HCT116 (cell line): Measurements from ENCODE around the gene CD33. TPM values are rescaled to one million over a fixed set of nuclear protein-coding genes. Genes with fewer than 3 reads are reported as not detected.

Source experiments
- ATAC-seq: fragments of 200-7000 bp; cut with Tn5 transposase; 2 replicates; pipeline ENCODE4 v1.9.1; 2020; ENCODE audit warnings: mild to moderate bottlenecking, moderate library complexity
- BruUV-seq: library from RNA; stranded (reverse); fragments of 400-500 nt; replicated peaks from 2 replicates; lab custom pipeline; 2021; lab: Mats Ljungman, UMichigan
- CTCF ChIA-PET: fragments of 300-600 bp; sonication (Branson Sonifier 250); formaldehyde crosslinking; loops from one replicate; lab custom pipeline; 2021; ENCODE audit warnings: antibody characterized with exemption; lab: Charles Lee
- POLR2A ChIA-PET: fragments of 300-600, 350-600 bp; sonication (Branson Sonifier 250); formaldehyde crosslinking; loops from one replicate; lab custom pipeline; 2021; ENCODE audit warnings: antibody characterized with exemption; lab: Charles Lee
- RAD21 ChIA-PET, 2 experiments: fragments of 300-600 bp; sonication (Branson Sonifier 250); formaldehyde crosslinking; loops; one replicate each; lab custom pipeline; 2023; ENCODE audit warnings: low total read pairs in 2 of 2; ENCODE audit not compliant: uncharacterized antibody in 2 of 2, unreplicated experiment in 2 of 2, low non-redundant PET in 1 of 2; lab: Charles Lee
- DNase-seq: peaks from one replicate; pipeline ENCODE4 v3.0.0-alpha.2; 2010; ENCODE audit warnings: low read depth, low spot score
- H2AFZ ChIP-seq: fragments of 200-600 bp; shearing (Covaris generic), sonication (generic); 2 replicates; pipeline ENCODE4 v1.6.1; 2017; ENCODE audit warnings: low read depth, mixed run types, mixed read lengths, antibody characterized with exemption, low read length; ENCODE audit not compliant: poor library complexity, severe bottlenecking
- H3K27ac ChIP-seq: 2 replicates; pipeline ENCODE4 v1.5.1; 2012; ENCODE audit warnings: low read depth, low read length
- H3K27me3 ChIP-seq: fragments of 200-600 bp; sonication (generic); 2 replicates; pipeline ENCODE4 v1.6.1; 2016; ENCODE audit warnings: mixed run types, low read length, mixed read lengths; ENCODE audit not compliant: insufficient read depth
- H3K36me3 ChIP-seq, 2 experiments: fragments of 200-500 bp in 1 of 2; fragments of 200-600 bp in 1 of 2; sonication (Bioruptor generic) in 1 of 2; sonication (generic) in 1 of 2; 2 replicates each; pipeline versions ENCODE4 v1.5.1 to v1.6.1; 2014 to 2016; ENCODE audit warnings: low read length in 2 of 2, inconsistent platforms in 1 of 2, mixed read lengths in 1 of 2, mixed run types in 1 of 2; ENCODE audit not compliant: insufficient read depth in 2 of 2, control insufficient read depth in 1 of 2
- H3K4me1 ChIP-seq, 2 experiments: fragments of 200-600 bp in 1 of 2; sonication (generic) in 1 of 2; 2 replicates each; pipeline versions ENCODE4 v1.5.1 to v1.6.1; 2012 to 2017; ENCODE audit warnings: low read length in 2 of 2, inconsistent platforms in 1 of 2, mild to moderate bottlenecking in 1 of 2, mixed read lengths in 1 of 2, mixed run types in 1 of 2, moderate library complexity in 1 of 2; ENCODE audit not compliant: insufficient read depth in 2 of 2, control insufficient read depth in 1 of 2
- H3K4me2 ChIP-seq: fragments of 200-600 bp; sonication (generic); 2 replicates; pipeline ENCODE4 v1.6.1; 2017; ENCODE audit warnings: mixed run types, low read length, mixed read lengths
- H3K4me3 ChIP-seq, 2 experiments: fragments of 200-600 bp in 1 of 2; sonication (generic) in 1 of 2; replicated peaks in 1 of 2; 2 replicates each; pipeline ENCODE4 v1.5.1; 2011 to 2016; ENCODE audit warnings: low read length in 2 of 2, control low read depth in 1 of 2, low read depth in 1 of 2, mild to moderate bottlenecking in 1 of 2, mixed read lengths in 1 of 2, mixed run types in 1 of 2
- H3K79me2 ChIP-seq: fragments of 200-600 bp; sonication (generic); 2 replicates; pipeline ENCODE4 v1.6.1; 2017; ENCODE audit warnings: mild to moderate bottlenecking, mixed run types, low read length, moderate library complexity, mixed read lengths; ENCODE audit not compliant: insufficient read depth
- H3K9ac ChIP-seq: fragments of 200-600 bp; sonication (generic); 2 replicates; pipeline ENCODE4 v1.6.1; 2016; ENCODE audit warnings: low read length, mixed read lengths
- H3K9me2 ChIP-seq: fragments of 200-600 bp; sonication (generic), shearing (Covaris generic); 2 replicates; pipeline ENCODE4 v1.6.1; 2017; ENCODE audit warnings: mixed run types, mild to moderate bottlenecking, moderate library complexity; ENCODE audit not compliant: insufficient read depth
- H3K9me3 ChIP-seq, 2 experiments: fragments of 200-500 bp in 1 of 2; fragments of 200-600 bp in 1 of 2; sonication (Bioruptor generic) in 1 of 2; sonication (generic) in 1 of 2; 2 replicates each; pipeline ENCODE4 v1.6.1; 2014 to 2017; ENCODE audit warnings: low read length in 2 of 2, mixed read lengths in 2 of 2, inconsistent platforms in 1 of 2, low read depth in 1 of 2, mild to moderate bottlenecking in 1 of 2, mixed run types in 1 of 2, moderate library complexity in 1 of 2; ENCODE audit not compliant: control insufficient read depth in 1 of 2, insufficient read depth in 1 of 2
- H4K20me1 ChIP-seq: fragments of 200-600 bp; sonication (generic), shearing (Covaris generic); 2 replicates; pipeline ENCODE4 v1.6.1; 2017; ENCODE audit warnings: mixed run types, mild to moderate bottlenecking, moderate library complexity; ENCODE audit not compliant: insufficient read depth
- ATF3 ChIP-seq: IDR thresholded peaks from 2 replicates; pipeline ENCODE4 v1.6.1; 2012
- CBX3 ChIP-seq: IDR thresholded peaks from 2 replicates; pipeline ENCODE4 v1.6.1; 2012; ENCODE audit warnings: low read depth
- CEBPB ChIP-seq: IDR thresholded peaks from 2 replicates; pipeline ENCODE4 v1.6.1; 2012; ENCODE audit warnings: low read depth
- EGR1 ChIP-seq: IDR thresholded peaks from 2 replicates; pipeline ENCODE4 v1.6.1; 2012; ENCODE audit warnings: low read depth
- ELF1 ChIP-seq: IDR thresholded peaks from 2 replicates; pipeline ENCODE4 v1.6.1; 2012; ENCODE audit warnings: low read depth, borderline replicate concordance
- EZH2phosphoT487 ChIP-seq: fragments of 200-600 bp; IDR thresholded peaks from 2 replicates; pipeline ENCODE4 v1.6.1; 2018; ENCODE audit warnings: antibody characterized with exemption, borderline replicate concordance
- FOSL1 ChIP-seq: IDR thresholded peaks from 2 replicates; pipeline ENCODE4 v1.6.1; 2012; ENCODE audit warnings: low read depth
- MAX ChIP-seq: IDR thresholded peaks from 2 replicates; pipeline ENCODE4 v1.6.1; 2012
- POLR2AphosphoS5 ChIP-seq: IDR thresholded peaks from 2 replicates; pipeline ENCODE4 v1.6.1; 2011; ENCODE audit warnings: mild to moderate bottlenecking, low read depth, low read length, moderate library complexity
- RAD21 ChIP-seq: IDR thresholded peaks from 2 replicates; pipeline ENCODE4 v1.6.1; 2012; ENCODE audit warnings: low read depth, mild to moderate bottlenecking
- SIN3A ChIP-seq: IDR thresholded peaks from 2 replicates; pipeline ENCODE4 v1.6.1; 2012; ENCODE audit warnings: low read depth
- SRF ChIP-seq: IDR thresholded peaks from 2 replicates; pipeline ENCODE4 v1.6.1; 2012; ENCODE audit warnings: low read depth
- TCF7L2 ChIP-seq: IDR thresholded peaks from 2 replicates; pipeline ENCODE4 v1.7.0; 2011; ENCODE audit warnings: borderline replicate concordance, inconsistent platforms; ENCODE audit not compliant: insufficient read depth, insufficient read length; ENCODE audit errors: extremely low read depth
- YY1 ChIP-seq: IDR thresholded peaks from 2 replicates; pipeline ENCODE4 v1.6.1; 2011; ENCODE audit warnings: low read length, low read depth, moderate library complexity, mild to moderate bottlenecking; ENCODE audit not compliant: insufficient replicate concordance; ENCODE audit errors: extremely low read depth
- ZBTB33 ChIP-seq: IDR thresholded peaks from 2 replicates; pipeline ENCODE4 v1.6.1; 2011; ENCODE audit warnings: mild to moderate bottlenecking, low read length, moderate library complexity; ENCODE audit not compliant: insufficient replicate concordance; ENCODE audit errors: extremely low read depth
- ZFX ChIP-seq: fragments of 450-650 bp; IDR thresholded peaks from 2 replicates; pipeline ENCODE4 v1.6.1; 2017
- ZNF274 ChIP-seq: fragments of 200-500 bp; sonication (Bioruptor generic); IDR thresholded peaks from 2 replicates; pipeline ENCODE4 v1.6.1; 2014; ENCODE audit warnings: mild to moderate bottlenecking, low read depth, low read length, inconsistent platforms
- intact Hi-C: fragments of 100-400 bp; cut with micrococcal nuclease; formaldehyde crosslinking; loops from 2 replicates; pipeline ENCODE4 v1.10.0; 2022
- total RNA-seq: library from RNA; stranded (reverse); gene quantifications from one replicate; pipeline ENCODE4 v1.2.1, GENCODE V29; 2021; ENCODE audit not compliant: unreplicated experiment

The CD33 gene
- total RNA-seq, 1 experiment from 2014 or later, result 3.1 TPM

GRCh38 chr19:51246164-51246552, 21.3 kb downstream of the CD33 start:
- ChIA-PET CTCF (interaction anchor here (2.1 kb wide), 1 partner anchor 13 kb away, joined by 8 read pairs; no protein-coding TSS in a partner anchor), RAD21 (no interaction called here), POLR2A (no interaction called here)
- no peaks in the 10 kb centered on the region for H3K4me1 ChIP-seq
- no peaks in the 10 kb centered on the region for H3K9me3 ChIP-seq
- no peak for TF ChIP-seq FOSL1
- no peak for TF ChIP-seq SIN3A
- TF ChIP-seq RAD21, result no peak
- no peak for TF ChIP-seq ZFX
- TF ChIP-seq TCF7L2, result no peak
- no peak for TF ChIP-seq EZH2phosphoT487
- no peak for TF ChIP-seq SRF
- TF ChIP-seq CEBPB, result no peak
- TF ChIP-seq CBX3, result no peak
- no peak for TF ChIP-seq EGR1
- TF ChIP-seq ATF3, result no peak
- no peak for TF ChIP-seq ZNF274
- no peak for TF ChIP-seq ZBTB33
- TF ChIP-seq YY1, result no peak
- no peak for TF ChIP-seq MAX
- TF ChIP-seq ELF1, result no peak
- no peak for TF ChIP-seq POLR2AphosphoS5
- H3K9me2 ChIP-seq, result no peaks in the 10 kb centered on the region
- no peak for DNase-seq
- H3K27me3 ChIP-seq, result no peaks in the 10 kb centered on the region
- no peak for ATAC-seq
- no peak overlapping the region for H3K9ac ChIP-seq
- H3K4me3 ChIP-seq, result no peak overlapping the region
- no peak overlapping the region for H2AFZ ChIP-seq
- intact Hi-C loops, result no loop called here
- no peak overlapping the region for H3K4me2 ChIP-seq
- H4K20me1 ChIP-seq, result no peaks in the 10 kb centered on the region
- H3K27ac ChIP-seq, result no peak overlapping the region
- BruUV-seq, result no TSS peak
- H3K79me2 ChIP-seq, result no peaks in the 10 kb centered on the region
- H3K36me3 ChIP-seq, result no peaks in the 10 kb centered on the region
